SK-N-SH (cell line): ENCODE data around the gene SPTBN1. TPM values are rescaled to one million over a fixed set of nuclear protein-coding genes. Genes with fewer than 3 reads are reported as not detected.

ENCODE experiments used
- CTCF ChIA-PET: fragments of 300-600, 350-600 bp; formaldehyde crosslinking; extraction: SDS; loops from one replicate; lab custom pipeline; 2021; lab: Yijun Ruan, JAX
- POLR2A ChIA-PET: fragments of 350-600 bp; sonication (Branson Sonifier 250); formaldehyde crosslinking; extraction: SDS; loops from one replicate; lab custom pipeline; 2020; ENCODE audit warnings: antibody characterized with exemption, inconsistent platforms; lab: Yijun Ruan, JAX
- DNase-seq: peaks from one replicate; pipeline ENCODE4 v3.0.0; 2012
- H2AFZ ChIP-seq: fragments of 200-600 bp; sonication (generic); 2 replicates; pipeline ENCODE4 v1.8.1; 2016; ENCODE audit warnings: antibody characterized with exemption, mild to moderate bottlenecking, low read depth
- H3F3A ChIP-seq: fragments of 200-600 bp; sonication (generic); replicated peaks from 2 replicates; pipeline ENCODE3; 2016; ENCODE audit warnings: antibody characterized with exemption, mild to moderate bottlenecking; ENCODE audit not compliant: insufficient read depth
- H3K27ac ChIP-seq, 2 experiments: fragments of 200-500 bp in 1 of 2; fragments of 200-600 bp in 1 of 2; sonication (Bioruptor generic) in 1 of 2; sonication (generic), shearing (Covaris generic) in 1 of 2; 2 replicates each; pipeline versions ENCODE4 v1.5.1 to v1.6.1; 2014 to 2016; ENCODE audit warnings: low read depth in 2 of 2, inconsistent platforms in 1 of 2, low read length in 1 of 2, mild to moderate bottlenecking in 1 of 2, mixed read lengths in 1 of 2
- H3K27me3 ChIP-seq: fragments of 200-600 bp; sonication (generic), shearing (Covaris generic); 2 replicates; pipeline ENCODE4 v1.6.1; 2016; ENCODE audit warnings: mixed run types; ENCODE audit not compliant: insufficient read depth
- H3K36me3 ChIP-seq, 2 experiments: fragments of 200-500 bp in 1 of 2; fragments of 200-600 bp in 1 of 2; sonication (Bioruptor generic) in 1 of 2; sonication (generic) in 1 of 2; replicated peaks in 1 of 2; 2 replicates each; pipeline versions ENCODE3 to v1.5.1; 2014 to 2016; ENCODE audit warnings: low read length in 1 of 2, mild to moderate bottlenecking in 1 of 2; ENCODE audit not compliant: insufficient read depth in 2 of 2, control insufficient read depth in 1 of 2
- H3K4me1 ChIP-seq, 2 experiments: fragments of 200-500 bp in 1 of 2; fragments of 200-600 bp in 1 of 2; sonication (Bioruptor generic) in 1 of 2; sonication (generic), shearing (Covaris generic) in 1 of 2; 2 replicates each; pipeline versions ENCODE4 v1.5.1 to v1.6.1; 2014 to 2016; ENCODE audit warnings: low read depth in 1 of 2, low read length in 1 of 2, mixed run types in 1 of 2; ENCODE audit not compliant: insufficient read depth in 2 of 2, control insufficient read depth in 1 of 2
- H3K4me2 ChIP-seq: fragments of 200-600 bp; sonication (generic), shearing (Covaris generic); 2 replicates; pipeline ENCODE4 v1.6.1; 2017; ENCODE audit warnings: mixed run types
- H3K4me3 ChIP-seq, 2 experiments: fragments of 200-500 bp in 1 of 2; fragments of 200-600 bp in 1 of 2; sonication (Bioruptor generic) in 1 of 2; sonication (generic), shearing (Covaris generic) in 1 of 2; 2 replicates each; pipeline versions ENCODE4 v1.5.1 to v1.8.1; 2014 to 2016; ENCODE audit warnings: low read depth in 2 of 2, inconsistent platforms in 1 of 2, low read length in 1 of 2, mild to moderate bottlenecking in 1 of 2, mixed read lengths in 1 of 2, moderate library complexity in 1 of 2
- H3K79me2 ChIP-seq: fragments of 200-600 bp; sonication (generic); 2 replicates; pipeline ENCODE4 v1.8.1; 2017; ENCODE audit warnings: mild to moderate bottlenecking; ENCODE audit not compliant: insufficient read depth
- H3K9ac ChIP-seq: fragments of 200-600 bp; sonication (generic); 2 replicates; pipeline ENCODE4 v1.6.1; 2017; ENCODE audit warnings: mixed run types
- H3K9me2 ChIP-seq: fragments of 200-600 bp; sonication (generic); 2 replicates; pipeline ENCODE4 v1.6.1; 2017; ENCODE audit warnings: mixed run types
- H3K9me3 ChIP-seq: fragments of 200-600 bp; sonication (generic); 2 replicates; pipeline ENCODE4 v1.6.1; 2017; ENCODE audit warnings: mixed run types, mild to moderate bottlenecking, moderate library complexity
- H4K20me1 ChIP-seq: fragments of 200-600 bp; sonication (generic); 2 replicates; pipeline ENCODE4 v1.6.1; 2017; ENCODE audit warnings: mild to moderate bottlenecking, mixed run types; ENCODE audit not compliant: insufficient read depth
- CHD2 ChIP-seq: fragments of 150-350 bp; IDR thresholded peaks from 2 replicates; pipeline ENCODE4 v1.6.1; 2018; ENCODE audit warnings: low read length; ENCODE audit not compliant: partially characterized antibody
- ELF1 ChIP-seq: IDR thresholded peaks from 2 replicates; pipeline ENCODE4 v1.4.0; 2012
- FOSL2 ChIP-seq: IDR thresholded peaks from 2 replicates; pipeline ENCODE4 v1.4.0; 2012; ENCODE audit warnings: low read depth, mild to moderate bottlenecking, moderate library complexity, borderline replicate concordance
- FOXM1 ChIP-seq: IDR thresholded peaks from 2 replicates; pipeline ENCODE4 v1.4.0; 2012; ENCODE audit warnings: low read depth, mild to moderate bottlenecking
- JUND ChIP-seq: IDR thresholded peaks from 2 replicates; pipeline ENCODE4 v1.4.0; 2012
- MAX ChIP-seq: IDR thresholded peaks from 2 replicates; pipeline ENCODE4 v1.4.0; 2012; ENCODE audit warnings: low read depth
- MXI1 ChIP-seq: IDR thresholded peaks from 2 replicates; pipeline ENCODE4 v1.6.1; 2012; ENCODE audit warnings: mild to moderate bottlenecking, low read depth, low read length, improper control_type of control experiment
- RCOR1 ChIP-seq: fragments of 150-350 bp; IDR thresholded peaks from 2 replicates; pipeline ENCODE4 v1.6.1; 2017; ENCODE audit warnings: antibody characterized with exemption, low read length
- RFX5 ChIP-seq: IDR thresholded peaks from 2 replicates; pipeline ENCODE4 v1.6.1; 2012; ENCODE audit warnings: mild to moderate bottlenecking, improper control_type of control experiment, low read length
- SIN3A ChIP-seq: IDR thresholded peaks from 2 replicates; pipeline ENCODE4 v1.6.1; 2012; ENCODE audit warnings: low read depth, mild to moderate bottlenecking, low read length, moderate library complexity, borderline replicate concordance
- SMC3 ChIP-seq: IDR thresholded peaks from 2 replicates; pipeline ENCODE4 v1.6.1; 2012; ENCODE audit warnings: low read depth, low read length, improper control_type of control experiment
- TAF1 ChIP-seq: IDR thresholded peaks from 2 replicates; pipeline ENCODE4 v1.6.1; 2012; ENCODE audit warnings: low read depth, mild to moderate bottlenecking, low read length, moderate library complexity, borderline replicate concordance
- USF2 ChIP-seq: fragments of 150-350 bp; IDR thresholded peaks from 2 replicates; pipeline ENCODE4 v1.6.1; 2017; ENCODE audit warnings: antibody characterized with exemption, low read length, low read depth, borderline replicate concordance
- ZBTB33 ChIP-seq: IDR thresholded peaks from 2 replicates; pipeline ENCODE4 v1.4.0; 2012; ENCODE audit warnings: low read depth, borderline replicate concordance
- WGBS: methylation state at CpG from one replicate; pipeline ENCODE4 v1.1.6; 2017; ENCODE audit warnings: low lambda C conversion rate; 5-methylcytosine and 5-hydroxymethylcytosine counted together
- polyA plus RNA-seq, 3 experiments: library from polyadenylated mRNA; depleted of rRNA; stranded (reverse); fragments of >200 nt; gene quantifications; 2 replicates each; pipeline ENCODE4 v1.2.3, GENCODE V29; 2012
- TF ChIP-seq, protein P1 (sequence below): fragments of 150-350 bp; IDR thresholded peaks from 2 replicates; pipeline ENCODE4 v1.6.1; 2016; ENCODE audit warnings: mild to moderate bottlenecking, low read depth, low read length
- TF ChIP-seq, protein P2 (sequence below): IDR thresholded peaks from 2 replicates; pipeline ENCODE4 v1.6.1; 2012; ENCODE audit warnings: mild to moderate bottlenecking, low read depth, low read length, moderate library complexity

The SPTBN1 gene
- polyA plus RNA-seq, 1 of the 3 experiments (the other 2 are of a cell fraction), result 29.1 TPM

DNA sequence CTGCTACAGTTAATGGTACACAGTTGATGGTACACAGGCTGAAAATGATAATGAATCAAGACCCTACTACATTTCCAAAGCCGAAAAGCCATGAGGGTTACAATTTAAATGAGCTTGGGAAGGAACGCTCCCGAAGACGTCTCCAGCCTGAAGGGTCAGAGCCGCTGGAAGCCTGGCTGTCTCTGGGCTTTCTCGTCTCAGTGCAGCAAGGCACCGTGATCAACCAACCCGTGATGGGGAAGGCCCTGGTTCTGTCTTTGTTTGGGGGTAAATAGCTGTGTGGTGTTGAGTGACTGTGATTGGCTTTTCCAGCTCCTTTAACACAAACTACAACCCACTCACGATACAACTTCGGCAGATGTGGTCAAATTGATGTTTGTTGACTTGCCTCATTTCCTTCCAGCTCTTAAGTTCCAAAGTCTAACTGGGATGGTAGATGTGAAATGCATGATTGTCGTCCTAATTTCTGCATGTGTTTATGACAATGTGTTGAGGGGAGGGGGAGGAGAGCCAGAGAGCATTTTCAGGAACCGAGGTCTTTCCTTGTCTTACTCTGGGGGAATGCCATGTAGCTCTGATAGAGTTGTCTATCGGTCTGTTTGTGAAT lies 207.4 kb downstream of the SPTBN1 start:
- no peaks in the 10 kb centered on the region for H3K9me2 ChIP-seq
- WGBS, result 95% methylated on average over 13 of the region's 13 CpGs
- peaks cover 2 to 23% of the 10 kb centered on the region in 2 experiments; a peak in 3 of 4 replicates for H3K4me1 ChIP-seq
- POLR2A ChIA-PET, result no interaction called here
- no peaks in the 10 kb centered on the region for H3K9me3 ChIP-seq
- TF ChIP-seq FOXM1, result no peak
- TF ChIP-seq, protein P1, sequence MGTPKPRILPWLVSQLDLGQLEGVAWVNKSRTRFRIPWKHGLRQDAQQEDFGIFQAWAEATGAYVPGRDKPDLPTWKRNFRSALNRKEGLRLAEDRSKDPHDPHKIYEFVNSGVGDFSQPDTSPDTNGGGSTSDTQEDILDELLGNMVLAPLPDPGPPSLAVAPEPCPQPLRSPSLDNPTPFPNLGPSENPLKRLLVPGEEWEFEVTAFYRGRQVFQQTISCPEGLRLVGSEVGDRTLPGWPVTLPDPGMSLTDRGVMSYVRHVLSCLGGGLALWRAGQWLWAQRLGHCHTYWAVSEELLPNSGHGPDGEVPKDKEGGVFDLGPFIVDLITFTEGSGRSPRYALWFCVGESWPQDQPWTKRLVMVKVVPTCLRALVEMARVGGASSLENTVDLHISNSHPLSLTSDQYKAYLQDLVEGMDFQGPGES, result no peak
- H3F3A ChIP-seq, result peaks cover 11% of the 10 kb centered on the region
- no peak overlapping the region for H3K4me3 ChIP-seq
- CTCF ChIA-PET, result interaction anchor here (0.9 to 5.2 kb wide), 7 partner anchors 9 to 501 kb away, joined by 3 to 28 read pairs (median 4); partner anchors contain the start of gene EML6
- H3K79me2 ChIP-seq, result no peaks in the 10 kb centered on the region
- H3K36me3 ChIP-seq, result peaks cover 53 to 90% of the 10 kb centered on the region in 2 experiments
- DNase-seq, result no peak
- no peaks in the 10 kb centered on the region for H3K27me3 ChIP-seq
- no peak overlapping the region for H3K4me2 ChIP-seq
- no peak overlapping the region for H2AFZ ChIP-seq
- no peaks in the 10 kb centered on the region for H4K20me1 ChIP-seq
- no peak overlapping the region for H3K27ac ChIP-seq
- no peak overlapping the region for H3K9ac ChIP-seq

DNA sequence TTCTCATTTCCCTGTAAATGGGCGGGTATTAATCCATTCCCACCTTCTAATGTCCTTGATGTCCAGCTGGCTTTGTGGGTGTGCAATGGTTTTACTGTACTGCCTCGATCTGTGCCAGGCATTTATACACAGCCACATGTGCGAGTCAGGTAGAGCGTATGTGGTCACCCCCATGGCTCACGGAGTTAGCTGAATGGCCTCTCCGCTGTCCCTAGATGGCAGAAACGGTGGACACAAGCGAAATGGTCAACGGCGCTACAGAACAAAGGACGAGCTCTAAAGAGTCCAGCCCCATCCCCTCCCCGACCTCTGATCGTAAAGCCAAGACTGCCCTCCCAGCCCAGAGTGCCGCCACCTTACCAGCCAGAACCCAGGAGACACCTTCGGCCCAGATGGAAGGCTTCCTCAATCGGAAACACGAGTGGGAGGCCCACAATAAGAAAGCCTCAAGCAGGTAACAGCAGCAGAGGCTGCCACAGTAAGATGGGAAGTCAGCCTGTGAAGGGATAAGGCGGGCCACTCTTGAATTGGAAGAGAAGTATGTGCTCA lies 208.2 kb downstream of the SPTBN1 start:
- Histone ChIP-seq H3K27ac (0 out of 4 replicates have a peak overlapping the region, but pooled peaks of 1 of the 2 experiments have one; percentile 12), H3K79me2 (no peaks in the 10 kb centered on the region), H2AFZ (no peak overlapping the region), H3F3A (peaks cover 15% of the 10 kb centered on the region), H3K27me3 (no peaks in the 10 kb centered on the region), H3K36me3 (peaks cover 61 to 90% of the 10 kb centered on the region in 2 experiments), H3K9me3 (no peaks in the 10 kb centered on the region), H3K4me3 (no peak overlapping the region), H3K4me2 (no peak overlapping the region), H3K9ac (no peak overlapping the region), H3K9me2 (no peaks in the 10 kb centered on the region), H4K20me1 (no peaks in the 10 kb centered on the region), H3K4me1 (peaks cover 2 to 23% of the 10 kb centered on the region in 2 experiments; a peak in 3 of 4 replicates)
- 99% methylated on average over 15 of the region's 18 CpGs for WGBS
- DNase-seq, result no peak
- ChIA-PET CTCF (interaction anchor here (0.9 to 5.2 kb wide), 13 partner anchors 8 to 557 kb away, joined by 3 to 28 read pairs (median 5); partner anchors contain the start of gene EML6), POLR2A (no interaction called here)
- no peak for TF ChIP-seq ZBTB33
- no peak for TF ChIP-seq JUND
- TF ChIP-seq FOXM1, result no peak
- no peak for TF ChIP-seq ELF1
- TF ChIP-seq RCOR1, result no peak
- TF ChIP-seq CHD2, result no peak
- no peak for TF ChIP-seq SIN3A
- no peak for TF ChIP-seq MXI1
- no peak for TF ChIP-seq USF2
- TF ChIP-seq SMC3, result no peak
- TF ChIP-seq, protein P2, sequence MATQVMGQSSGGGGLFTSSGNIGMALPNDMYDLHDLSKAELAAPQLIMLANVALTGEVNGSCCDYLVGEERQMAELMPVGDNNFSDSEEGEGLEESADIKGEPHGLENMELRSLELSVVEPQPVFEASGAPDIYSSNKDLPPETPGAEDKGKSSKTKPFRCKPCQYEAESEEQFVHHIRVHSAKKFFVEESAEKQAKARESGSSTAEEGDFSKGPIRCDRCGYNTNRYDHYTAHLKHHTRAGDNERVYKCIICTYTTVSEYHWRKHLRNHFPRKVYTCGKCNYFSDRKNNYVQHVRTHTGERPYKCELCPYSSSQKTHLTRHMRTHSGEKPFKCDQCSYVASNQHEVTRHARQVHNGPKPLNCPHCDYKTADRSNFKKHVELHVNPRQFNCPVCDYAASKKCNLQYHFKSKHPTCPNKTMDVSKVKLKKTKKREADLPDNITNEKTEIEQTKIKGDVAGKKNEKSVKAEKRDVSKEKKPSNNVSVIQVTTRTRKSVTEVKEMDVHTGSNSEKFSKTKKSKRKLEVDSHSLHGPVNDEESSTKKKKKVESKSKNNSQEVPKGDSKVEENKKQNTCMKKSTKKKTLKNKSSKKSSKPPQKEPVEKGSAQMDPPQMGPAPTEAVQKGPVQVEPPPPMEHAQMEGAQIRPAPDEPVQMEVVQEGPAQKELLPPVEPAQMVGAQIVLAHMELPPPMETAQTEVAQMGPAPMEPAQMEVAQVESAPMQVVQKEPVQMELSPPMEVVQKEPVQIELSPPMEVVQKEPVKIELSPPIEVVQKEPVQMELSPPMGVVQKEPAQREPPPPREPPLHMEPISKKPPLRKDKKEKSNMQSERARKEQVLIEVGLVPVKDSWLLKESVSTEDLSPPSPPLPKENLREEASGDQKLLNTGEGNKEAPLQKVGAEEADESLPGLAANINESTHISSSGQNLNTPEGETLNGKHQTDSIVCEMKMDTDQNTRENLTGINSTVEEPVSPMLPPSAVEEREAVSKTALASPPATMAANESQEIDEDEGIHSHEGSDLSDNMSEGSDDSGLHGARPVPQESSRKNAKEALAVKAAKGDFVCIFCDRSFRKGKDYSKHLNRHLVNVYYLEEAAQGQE, result no peak
- TF ChIP-seq TAF1, result no peak
- TF ChIP-seq FOSL2, result no peak
- no peak for TF ChIP-seq RFX5
- no peak for TF ChIP-seq MAX
- TF ChIP-seq, protein P1, result no peak
